PC-9 (cell line): Measurements from ENCODE around the gene ACTN1. TPM values are rescaled to one million over a fixed set of nuclear protein-coding genes. Genes with fewer than 3 reads are reported as not detected.

ENCODE experiments used
- BruUV-seq: library from RNA; stranded (reverse); fragments of 400-500 nt; replicated peaks from 2 replicates; lab custom pipeline; 2021; lab: Mats Ljungman, UMichigan
- CTCF ChIA-PET: fragments of 300-600 bp; sonication (Branson Sonifier 250); formaldehyde crosslinking; loops from one replicate; lab custom pipeline; 2022; ENCODE audit warnings: antibody characterized with exemption; lab: Charles Lee
- POLR2A ChIA-PET: fragments of 300-600 bp; sonication (Branson Sonifier 250); formaldehyde crosslinking; loops from one replicate; lab custom pipeline; 2022; ENCODE audit warnings: antibody characterized with exemption; ENCODE audit not compliant: unreplicated experiment; lab: Charles Lee
- DNase-seq, 2 experiments: peaks; one replicate each; pipeline versions ENCODE4 v3.0.0 to v3.0.0-alpha.2; 2015 to 2022; ENCODE audit warnings: mixed read lengths in 1 of 2
- H2AFZ ChIP-seq: fragments of 200-600 bp; sonication (generic); 2 replicates; pipeline ENCODE4 v1.8.1; 2017; ENCODE audit warnings: antibody characterized with exemption
- H3F3A ChIP-seq: fragments of 200-600 bp; sonication (generic); 2 replicates; pipeline ENCODE4 v1.8.1; 2017; ENCODE audit warnings: antibody characterized with exemption, mild to moderate bottlenecking, low read depth; ENCODE audit not compliant: insufficient read depth
- H3K27ac ChIP-seq: fragments of 200-600 bp; sonication (generic); 2 replicates; pipeline ENCODE4 v1.6.1; 2016; ENCODE audit warnings: mixed run types
- H3K27me3 ChIP-seq: fragments of 200-600 bp; sonication (generic); 2 replicates; pipeline ENCODE4 v1.6.1; 2016; ENCODE audit warnings: low read depth, mixed run types; ENCODE audit not compliant: insufficient read depth
- H3K36me3 ChIP-seq: fragments of 200-600 bp; sonication (generic); 2 replicates; pipeline ENCODE4 v1.6.1; 2016; ENCODE audit warnings: low read depth, mixed run types
- H3K4me1 ChIP-seq: fragments of 200-600 bp; sonication (generic); replicated peaks from 2 replicates; pipeline ENCODE4 v1.6.1; 2016; ENCODE audit warnings: mixed run types; ENCODE audit not compliant: insufficient read depth
- H3K4me2 ChIP-seq: fragments of 200-600 bp; sonication (generic); 2 replicates; pipeline ENCODE4 v1.6.1; 2017; ENCODE audit warnings: mixed run types
- H3K4me3 ChIP-seq: fragments of 200-600 bp; sonication (generic); 2 replicates; pipeline ENCODE4 v1.6.1; 2016; ENCODE audit warnings: mixed run types
- H3K79me2 ChIP-seq: fragments of 200-600 bp; sonication (generic); 2 replicates; pipeline ENCODE4 v1.6.1; 2017; ENCODE audit warnings: low read depth, mixed run types
- H3K9me2 ChIP-seq: fragments of 200-600 bp; sonication (generic); 2 replicates; pipeline ENCODE4 v1.8.1; 2017; ENCODE audit warnings: mild to moderate bottlenecking; ENCODE audit not compliant: insufficient read depth
- H3K9me3 ChIP-seq: fragments of 200-600 bp; sonication (generic); 2 replicates; pipeline ENCODE4 v1.8.1; 2016; ENCODE audit warnings: low read depth; ENCODE audit not compliant: insufficient read depth
- H4K20me1 ChIP-seq: fragments of 200-600 bp; sonication (generic); 2 replicates; pipeline ENCODE4 v1.8.1; 2017; ENCODE audit not compliant: insufficient read depth
- EZH2 ChIP-seq: fragments of 200-600 bp; sonication (generic); IDR thresholded peaks from 2 replicates; pipeline ENCODE4 v1.8.0; 2017; ENCODE audit warnings: antibody characterized with exemption, low read depth
- intact Hi-C: fragments of 100-400 bp; cut with micrococcal nuclease; formaldehyde crosslinking; loops from one replicate; pipeline ENCODE4 v1.10.0; 2022; ENCODE audit not compliant: unreplicated experiment
- total RNA-seq: library from RNA; stranded (reverse); gene quantifications from 2 replicates; pipeline ENCODE4 v1.2.3, GENCODE V29; 2021
- TF ChIP-seq, protein P1 (sequence below): fragments of 200-600 bp; sonication (generic); conservative IDR thresholded peaks from 2 replicates; pipeline ENCODE4 v1.6.1; 2017; ENCODE audit warnings: mixed run types, antibody characterized with exemption, mild to moderate bottlenecking, moderate library complexity

Gene ACTN1
- total RNA-seq, 1 experiment from 2014 or later = 314 TPM

DNA sequence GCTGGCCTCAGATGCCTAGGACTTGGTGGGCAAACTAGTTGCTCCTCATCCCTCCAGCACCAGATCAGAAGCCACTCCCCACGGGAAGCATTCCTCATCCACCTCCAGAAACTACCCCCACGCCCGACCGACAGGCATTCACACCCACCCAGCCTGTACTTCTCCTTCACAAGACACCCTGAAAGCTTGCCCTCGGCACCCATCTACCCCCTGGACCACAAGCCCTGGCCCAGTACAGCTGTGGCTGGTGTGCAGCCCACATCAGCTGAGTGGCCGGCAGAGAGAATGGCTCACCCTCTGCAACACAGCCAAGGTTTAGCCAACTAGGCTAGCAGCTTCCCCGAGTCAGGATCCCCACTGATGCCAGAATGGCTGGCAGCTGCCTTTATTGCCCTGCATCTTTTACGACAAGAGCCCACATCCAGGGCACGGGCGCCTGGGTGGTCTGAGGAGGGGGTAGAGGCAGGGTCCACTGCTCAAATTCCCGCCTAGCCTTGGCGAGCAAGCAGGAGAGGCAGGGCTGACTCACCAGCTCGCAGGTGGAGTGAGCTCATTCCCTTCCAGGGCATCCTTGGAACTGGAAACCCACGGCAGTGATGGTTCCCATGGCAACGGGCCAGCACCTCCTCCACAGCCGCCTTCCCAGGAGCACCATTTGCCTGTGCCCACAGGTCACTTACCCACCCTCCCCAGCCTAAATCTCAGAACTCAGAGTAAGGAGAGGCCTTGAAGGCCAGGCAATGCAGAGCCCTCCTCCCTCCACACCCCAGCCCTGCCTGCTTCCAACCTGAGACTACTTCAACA is 17.1 kb downstream of the ACTN1 start:
- DNase-seq = peak in 1 of 2 experiments; percentile 51
- no peaks in the 10 kb centered on the region for H3K9me2 ChIP-seq
- ChIA-PET POLR2A (interaction anchor here (0.6 kb wide), 1 partner anchor 16 kb away, joined by 3 read pairs; no protein-coding TSS in a partner anchor), CTCF (interaction anchor here (0.8 kb wide), 2 partner anchors 20 to 51 kb away, joined by 3 to 7 read pairs; no protein-coding TSS in a partner anchor)
- TF ChIP-seq EZH2 = no peak
- TF ChIP-seq, protein P1, sequence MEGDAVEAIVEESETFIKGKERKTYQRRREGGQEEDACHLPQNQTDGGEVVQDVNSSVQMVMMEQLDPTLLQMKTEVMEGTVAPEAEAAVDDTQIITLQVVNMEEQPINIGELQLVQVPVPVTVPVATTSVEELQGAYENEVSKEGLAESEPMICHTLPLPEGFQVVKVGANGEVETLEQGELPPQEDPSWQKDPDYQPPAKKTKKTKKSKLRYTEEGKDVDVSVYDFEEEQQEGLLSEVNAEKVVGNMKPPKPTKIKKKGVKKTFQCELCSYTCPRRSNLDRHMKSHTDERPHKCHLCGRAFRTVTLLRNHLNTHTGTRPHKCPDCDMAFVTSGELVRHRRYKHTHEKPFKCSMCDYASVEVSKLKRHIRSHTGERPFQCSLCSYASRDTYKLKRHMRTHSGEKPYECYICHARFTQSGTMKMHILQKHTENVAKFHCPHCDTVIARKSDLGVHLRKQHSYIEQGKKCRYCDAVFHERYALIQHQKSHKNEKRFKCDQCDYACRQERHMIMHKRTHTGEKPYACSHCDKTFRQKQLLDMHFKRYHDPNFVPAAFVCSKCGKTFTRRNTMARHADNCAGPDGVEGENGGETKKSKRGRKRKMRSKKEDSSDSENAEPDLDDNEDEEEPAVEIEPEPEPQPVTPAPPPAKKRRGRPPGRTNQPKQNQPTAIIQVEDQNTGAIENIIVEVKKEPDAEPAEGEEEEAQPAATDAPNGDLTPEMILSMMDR = no peak
- BruUV-seq = no TSS peak
- H3K27ac ChIP-seq = no peak overlapping the region
- H4K20me1 ChIP-seq = peaks cover 99% of the 10 kb centered on the region
- no peak overlapping the region for H3K4me3 ChIP-seq
- H3K36me3 ChIP-seq = peaks cover 40% of the 10 kb centered on the region
- intact Hi-C loops = no loop called here
- peaks cover 100% of the 10 kb centered on the region for H3K79me2 ChIP-seq
- no peaks in the 10 kb centered on the region for H3K9me3 ChIP-seq
- peaks cover 35% of the 10 kb centered on the region for H3K4me1 ChIP-seq
- peaks cover 33% of the 10 kb centered on the region; the same call in 1 of the 2 replicates for H3F3A ChIP-seq
- H2AFZ ChIP-seq = no peak overlapping the region
- no peaks in the 10 kb centered on the region for H3K27me3 ChIP-seq
- no peak overlapping the region for H3K4me2 ChIP-seq

DNA sequence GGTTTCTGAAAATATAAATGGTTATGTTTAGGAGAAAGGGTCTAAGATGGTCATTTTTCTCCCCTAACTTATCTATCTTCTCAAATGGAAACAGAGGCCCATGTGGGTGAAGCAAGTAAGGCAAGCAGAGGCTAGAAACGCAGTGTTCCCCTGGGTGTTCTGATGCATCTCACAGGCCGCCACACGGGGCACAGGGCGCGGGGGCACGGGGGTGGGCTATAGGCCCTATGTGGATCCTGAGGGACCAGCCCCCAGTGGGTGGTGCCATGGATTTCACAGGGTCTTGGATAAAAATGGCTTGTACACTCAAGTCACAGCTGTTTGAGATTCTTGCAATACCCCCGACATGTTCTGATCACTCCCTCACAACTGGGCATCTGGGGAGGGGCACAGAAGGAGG is 17.7 kb downstream of the ACTN1 start:
- H3K27me3 ChIP-seq = no peaks in the 10 kb centered on the region
- no peak overlapping the region for H3K4me2 ChIP-seq
- H3K36me3 ChIP-seq = peaks cover 40% of the 10 kb centered on the region; the same call in 1 of the 2 replicates
- no peak for DNase-seq
- peaks cover 29% of the 10 kb centered on the region for H3K4me1 ChIP-seq
- no peak overlapping the region for H2AFZ ChIP-seq
- BruUV-seq = no TSS peak
- H3K9me2 ChIP-seq = no peaks in the 10 kb centered on the region
- peaks cover 100% of the 10 kb centered on the region for H3K79me2 ChIP-seq
- peaks cover 97% of the 10 kb centered on the region for H4K20me1 ChIP-seq
- H3K4me3 ChIP-seq = no peak overlapping the region
- intact Hi-C loops = no loop called here
- no peaks in the 10 kb centered on the region for H3K9me3 ChIP-seq
- no peak overlapping the region for H3K27ac ChIP-seq
- POLR2A ChIA-PET = no interaction called here
- H3F3A ChIP-seq = peaks cover 27% of the 10 kb centered on the region; the same call in 1 of the 2 replicates
- TF ChIP-seq, protein P1 = no peak
- TF ChIP-seq EZH2 = no peak
- CTCF ChIA-PET = interaction anchor here (0.8 kb wide), 1 partner anchor 50 kb away, joined by 3 read pairs; no protein-coding TSS in a partner anchor

DNA sequence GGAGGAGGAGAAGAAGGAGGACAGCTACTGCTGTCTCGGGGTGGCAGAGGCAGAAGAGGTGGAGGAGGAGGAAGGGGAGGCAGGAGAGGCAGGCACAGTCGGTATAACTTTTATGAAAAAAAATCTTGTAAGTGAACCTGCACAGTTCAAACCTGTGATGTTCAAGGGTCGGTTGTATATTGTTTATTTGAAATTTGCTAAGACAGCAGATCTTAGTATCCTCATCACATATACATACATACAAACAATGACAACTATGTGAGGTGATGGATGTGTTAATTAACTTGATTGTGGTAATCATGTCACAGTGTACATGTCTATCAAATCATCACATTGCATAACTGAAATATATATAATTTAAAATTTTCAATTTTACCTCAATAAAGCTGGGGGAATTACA is 19.0 kb downstream of the ACTN1 start:
- Histone ChIP-seq H3K4me3 (no peak overlapping the region), H3K9me3 (no peaks in the 10 kb centered on the region), H3K27me3 (no peaks in the 10 kb centered on the region), H3K9me2 (no peaks in the 10 kb centered on the region), H3K79me2 (peaks cover 100% of the 10 kb centered on the region), H4K20me1 (peaks cover 97% of the 10 kb centered on the region), H3F3A (peaks cover 20% of the 10 kb centered on the region; the same call in 1 of the 2 replicates), H3K4me1 (0 out of 2 replicates have a peak, but pooled peaks cover 23% of the 10 kb centered on the region), H2AFZ (no peak overlapping the region), H3K27ac (no peak overlapping the region), H3K36me3 (peaks cover 41% of the 10 kb centered on the region; the same call in 1 of the 2 replicates), H3K4me2 (no peak overlapping the region)
- POLR2A ChIA-PET = no interaction called here
- CTCF ChIA-PET = no interaction called here
- intact Hi-C loops = no loop called here
- no TSS peak for BruUV-seq
- TF ChIP-seq, protein P1 = no peak
- no peak for TF ChIP-seq EZH2
- no peak for DNase-seq
